GM23248 (cell line): ENCODE results near the gene LRBA.

ENCODE experiments used
- EZH2 ChIP-seq: fragments of 200-600 bp; sonication (generic); IDR thresholded peaks from 2 replicates; pipeline ENCODE4 v1.6.1; 2018; ENCODE audit warnings: antibody characterized with exemption, mild to moderate bottlenecking; ENCODE audit not compliant: insufficient read depth, poor library complexity, severe bottlenecking
- EZH2phosphoT487 ChIP-seq: fragments of 200-600 bp; sonication (generic); IDR thresholded peaks from 2 replicates; pipeline ENCODE4 v1.6.1; 2018; ENCODE audit warnings: antibody characterized with exemption, moderate library complexity, mild to moderate bottlenecking, low read depth; ENCODE audit not compliant: insufficient read depth

DNA sequence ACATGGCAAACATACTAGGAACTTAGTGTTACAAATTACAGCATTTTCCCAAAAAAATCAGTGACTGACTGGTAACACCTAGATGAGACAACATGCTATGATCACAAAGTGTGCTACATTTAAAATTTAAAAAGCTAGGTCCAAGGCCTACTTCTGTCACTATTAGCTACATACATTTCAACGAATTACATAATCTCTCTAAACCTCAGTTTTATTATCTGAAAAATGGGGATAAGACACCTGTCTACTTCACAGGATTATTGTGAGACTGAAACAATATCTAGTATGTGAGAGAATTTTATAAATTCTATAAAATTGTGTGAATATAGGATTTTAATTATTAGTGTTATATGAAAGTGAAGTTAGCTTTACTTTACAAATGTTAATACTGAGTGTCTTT lies 708.4 kb downstream of the LRBA start:
- no peak for TF ChIP-seq EZH2
- TF ChIP-seq EZH2phosphoT487 = no peak
